AML-193 (cell line): ENCODE measurements around the gene NMT1.

Experiments used
- DNase-seq, 2 experiments: peaks; one replicate each; lab custom pipeline; 2025; lab: John Stamatoyannopoulos, UW

Gene NMT1

DNA sequence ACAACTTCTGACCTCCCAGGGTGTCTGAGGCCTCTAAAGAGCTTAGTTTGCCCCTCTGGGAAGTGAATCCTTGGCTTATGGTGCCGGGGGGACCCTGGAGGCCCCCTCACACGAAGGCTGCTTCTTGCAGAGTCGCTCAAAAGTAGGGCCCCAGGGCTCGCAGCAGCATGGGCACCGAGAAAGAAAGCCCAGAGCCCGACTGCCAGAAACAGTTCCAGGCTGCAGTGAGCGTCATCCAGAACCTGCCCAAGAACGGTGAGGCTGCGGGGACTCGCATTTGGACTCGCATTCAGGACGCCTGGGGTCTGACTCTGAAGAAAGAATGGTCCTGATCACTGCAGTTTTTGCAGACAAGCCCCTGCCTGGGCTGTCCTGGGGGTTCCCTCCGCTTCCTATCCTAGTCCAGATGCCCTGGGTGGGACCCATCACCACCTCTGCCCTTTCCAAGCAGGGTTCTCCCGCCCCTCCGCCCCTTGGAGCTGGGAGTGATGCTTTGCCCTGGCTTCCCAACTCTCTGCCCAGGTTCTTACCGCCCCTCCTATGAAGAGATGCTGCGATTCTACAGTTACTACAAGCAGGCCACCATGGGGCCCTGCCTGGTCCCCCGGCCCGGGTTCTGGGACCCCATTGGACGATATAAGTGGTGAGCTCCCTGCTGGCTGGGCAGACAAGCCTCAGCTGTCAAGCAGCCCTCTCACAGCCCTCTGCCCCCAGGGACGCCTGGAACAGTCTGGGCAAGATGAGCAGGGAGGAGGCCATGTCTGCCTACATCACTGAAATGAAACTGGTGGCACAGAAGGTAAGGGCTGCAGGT lies 75.1 kb downstream of the NMT1 start:
- no peak for DNase-seq

- no peak for DNase-seq
Measured at GRCh38 chr17:45136846-45137560, 75.9 kb downstream of the NMT1 start.

- DNase-seq, result no peak
Measured at GRCh38 chr17:45137561-45138305, 76.6 kb downstream of the NMT1 start.

- DNase-seq, result no peak
Measured at GRCh38 chr17:45138911-45139532, 77.9 kb downstream of the NMT1 start.

GRCh38 chr17:45139533-45139920 lies 78.4 kb downstream of the NMT1 start:
- no peak for DNase-seq

DNA sequence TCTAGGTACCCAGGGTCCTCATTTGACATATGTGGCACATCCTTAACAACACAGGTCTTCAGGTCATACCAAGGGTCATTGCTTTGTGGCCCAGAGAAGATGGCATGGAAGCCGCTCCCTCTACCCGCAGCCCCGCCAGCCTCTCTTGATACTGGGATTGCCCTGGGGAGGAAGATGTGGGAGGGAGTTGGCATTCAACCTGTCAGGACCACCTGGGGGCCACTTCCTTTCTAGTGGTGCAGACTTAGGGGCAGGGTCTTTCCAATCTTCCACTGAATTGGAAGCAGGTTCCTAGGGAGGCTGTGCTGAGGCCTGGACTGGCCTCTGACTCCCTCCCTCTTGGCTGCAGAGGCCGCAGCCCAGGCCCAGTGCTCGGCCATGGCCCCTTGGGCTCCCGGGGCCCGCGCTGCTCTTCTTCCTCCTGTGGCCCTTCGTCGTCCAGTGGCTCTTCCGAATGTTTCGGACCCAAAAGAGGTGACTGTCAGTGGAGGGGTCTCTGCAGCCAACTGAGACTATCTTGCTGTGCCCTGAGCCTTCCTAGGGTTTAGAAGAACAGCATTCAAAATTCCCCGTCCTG lies 82.1 kb downstream of the NMT1 start:
- DNase-seq, result no peak

- no peak for DNase-seq
Measured at GRCh38 chr17:45143767-45144198, 82.7 kb downstream of the NMT1 start.

DNA sequence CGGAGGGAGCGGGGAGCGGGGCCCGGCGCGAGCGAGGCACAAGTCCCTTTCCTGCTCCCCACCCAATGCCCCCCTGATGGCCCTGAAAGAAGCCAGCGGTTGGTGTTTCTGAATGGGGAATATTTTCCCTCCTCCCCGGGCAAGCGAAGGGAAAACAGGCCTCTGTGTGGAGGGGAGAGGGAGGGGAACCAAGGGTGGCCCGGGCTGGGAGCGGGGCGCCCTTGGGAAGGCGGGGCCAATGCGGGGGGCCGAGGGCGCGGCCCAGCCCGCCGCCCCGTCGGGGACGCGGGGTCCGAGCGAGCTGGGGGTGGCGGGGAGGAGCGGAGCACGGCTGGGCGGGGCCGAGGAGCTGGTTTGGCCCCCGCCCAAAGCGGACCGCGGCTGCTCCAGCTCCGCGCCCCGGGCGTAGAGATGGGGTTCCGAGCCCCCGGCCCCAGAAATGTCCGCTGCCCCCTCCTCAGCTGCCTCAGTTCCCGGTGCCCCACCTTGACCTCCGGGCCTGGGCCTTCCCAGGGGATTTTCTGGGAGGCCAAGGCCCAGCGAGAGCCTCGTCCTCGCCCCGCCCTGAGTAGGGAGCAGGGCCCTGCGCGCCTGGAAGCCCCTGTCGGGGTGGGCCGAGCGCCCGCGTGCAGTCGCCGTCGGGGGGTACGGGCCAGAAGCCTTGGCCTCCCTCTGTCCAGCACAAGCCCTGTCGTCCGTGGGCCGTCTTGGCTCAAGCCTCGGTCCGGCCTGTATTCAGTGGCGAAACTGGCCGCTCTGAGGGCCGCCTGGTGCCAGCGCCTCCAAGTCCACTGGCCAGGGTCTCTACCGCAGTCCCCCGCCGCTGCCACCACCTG lies 83.3 kb downstream of the NMT1 start:
- DNase-seq, result no peak

DNA sequence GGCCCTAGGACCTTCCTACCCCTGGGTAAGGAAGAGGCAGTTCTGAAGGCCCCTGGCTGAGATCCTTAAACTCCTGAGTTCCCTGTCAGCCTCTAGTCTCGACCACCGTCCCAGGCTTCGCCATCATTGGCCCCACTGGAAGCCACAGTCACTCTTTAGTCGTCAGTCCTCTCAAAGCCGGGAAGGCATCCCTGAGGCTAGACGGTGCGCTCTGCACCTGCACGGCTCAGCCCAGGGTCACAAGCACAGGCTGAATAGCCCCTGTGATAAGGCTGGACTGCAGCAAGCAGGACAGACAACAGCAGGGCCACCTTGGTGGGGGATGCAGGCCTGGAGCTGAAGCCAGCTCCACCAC lies 83.9 kb downstream of the NMT1 start:
- no peak for DNase-seq

GRCh38 chr17:45146166-45146565 lies 85.0 kb downstream of the NMT1 start:
- no peak for DNase-seq

DNA sequence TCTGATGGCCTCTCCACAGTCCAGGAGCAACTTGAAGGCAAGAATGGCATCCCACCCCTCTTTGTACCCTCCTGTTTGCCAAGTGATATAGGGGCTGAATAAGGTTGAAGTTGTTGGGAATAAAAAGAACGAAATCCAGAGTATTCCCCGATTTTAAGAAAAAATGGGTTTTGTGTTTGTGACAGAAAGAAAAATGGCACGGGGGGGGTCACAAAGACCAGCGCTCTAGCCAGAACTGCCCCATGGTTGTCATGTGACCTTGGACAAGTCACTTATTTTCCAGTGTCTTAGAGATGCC lies 85.4 kb downstream of the NMT1 start:
- DNase-seq, result no peak

- DNase-seq, result peak; percentile 82 to 90
Measured at GRCh38 chr17:45146890-45147580, 85.9 kb downstream of the NMT1 start.

- peak; percentile 97 to 98 for DNase-seq
Measured at GRCh38 chr17:45147581-45148182, 86.6 kb downstream of the NMT1 start.

- peak; percentile 100 for DNase-seq
Measured at GRCh38 chr17:45148183-45149036, 87.3 kb downstream of the NMT1 start, which contains the start of gene HEXIM1. TSS of gene HEXIM1 (plus strand) at chr17:45148475. CDS start at chr17:45149191, 716 bp downstream.

DNA sequence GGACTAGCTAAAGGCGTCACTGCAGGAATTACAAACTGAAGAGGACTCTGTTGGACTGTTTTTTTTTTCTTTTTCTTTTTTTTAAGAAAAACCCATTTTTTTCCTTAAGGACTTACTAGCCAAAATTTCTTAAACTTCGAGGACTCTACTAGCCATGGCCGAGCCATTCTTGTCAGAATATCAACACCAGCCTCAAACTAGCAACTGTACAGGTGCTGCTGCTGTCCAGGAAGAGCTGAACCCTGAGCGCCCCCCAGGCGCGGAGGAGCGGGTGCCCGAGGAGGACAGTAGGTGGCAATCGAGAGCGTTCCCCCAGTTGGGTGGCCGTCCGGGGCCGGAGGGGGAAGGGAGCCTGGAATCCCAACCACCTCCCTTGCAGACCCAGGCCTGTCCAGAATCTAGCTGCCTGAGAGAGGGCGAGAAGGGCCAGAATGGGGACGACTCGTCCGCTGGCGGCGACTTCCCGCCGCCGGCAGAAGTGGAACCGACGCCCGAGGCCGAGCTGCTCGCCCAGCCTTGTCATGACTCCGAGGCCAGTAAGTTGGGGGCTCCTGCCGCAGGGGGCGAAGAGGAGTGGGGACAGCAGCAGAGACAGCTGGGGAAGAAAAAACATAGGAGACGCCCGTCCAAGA lies 88.0 kb downstream of the NMT1 start:
- DNase-seq, result peak; percentile 73 to 77

- peak; percentile 61 to 66 for DNase-seq
Measured at GRCh38 chr17:45149669-45150664, 88.8 kb downstream of the NMT1 start.
